Measurements from ENCODE around the gene CALCB.

The CALCB gene

GRCh38 chr11:15118431-15118830, 45.0 kb downstream of the CALCB start:
- no peak for DNase-seq (ENCODE audit: low spot score)

- no peak for DNase-seq (ENCODE audit: low spot score)
These were observed 46.0 kb downstream of the CALCB start for GRCh38 chr11:15119352-15119751.

GRCh38 chr11:15119826-15120225, 46.4 kb downstream of the CALCB start:
- DNase-seq (ENCODE audit: low spot score) = no peak

- peak; percentile 83 for DNase-seq (ENCODE audit: low spot score)
These were observed 50.5 kb downstream of the CALCB start for GRCh38 chr11:15123849-15124248.

GRCh38 chr11:15124528-15124927, 51.1 kb downstream of the CALCB start:
- DNase-seq (ENCODE audit: low spot score) = no peak

GRCh38 chr11:15127341-15127740, 53.9 kb downstream of the CALCB start:
- no peak for DNase-seq (ENCODE audit: low spot score)

All from COLO829 (cell line).